Upper lobe of right lung (tissue), 1 donor: ENCODE measurements around the gene ZNF678. TPM values are rescaled to one million over a fixed set of nuclear protein-coding genes. Genes with fewer than 3 reads are reported as not detected.

ENCODE experiments used
- ATAC-seq: fragments of 200-7000 bp; cut with Tn5 transposase; one replicate; pipeline ENCODE4 v1.9.1; 2020; ENCODE audit warnings: mild to moderate bottlenecking, moderate library complexity
- DNase-seq: peaks from one replicate; pipeline ENCODE4 v3.0.0-alpha.2; 2020
- H3K27ac ChIP-seq: fragments of 200-600 bp; one replicate; pipeline ENCODE4 v1.8.0; 2022
- H3K27me3 ChIP-seq: fragments of 200-600 bp; one replicate; pipeline ENCODE4 v1.8.0; 2022; ENCODE audit warnings: mild to moderate bottlenecking
- H3K36me3 ChIP-seq: fragments of 200-600 bp; one replicate; pipeline ENCODE4 v1.8.0; 2022
- H3K4me1 ChIP-seq: fragments of 200-600 bp; one replicate; pipeline ENCODE4 v1.8.0; 2022
- H3K4me3 ChIP-seq: fragments of 200-600 bp; one replicate; pipeline ENCODE4 v1.8.0; 2022; ENCODE audit warnings: mild to moderate bottlenecking
- H3K9me3 ChIP-seq: fragments of 200-600 bp; one replicate; pipeline ENCODE4 v1.8.0; 2022
- intact Hi-C: fragments of 100-400 bp; cut with DNase I; formaldehyde crosslinking; loops from one replicate; pipeline ENCODE4 v1.11.0; 2022
- total RNA-seq: library from RNA; stranded (reverse); fragmentation: NEBNext Ultra II Directional; extraction: Animal tissue kit (Norgen Biotek cat#: 25700); gene quantifications from one replicate; pipeline ENCODE4 v1.2.1, GENCODE V29; 2021
- TF ChIP-seq, protein P1 (sequence below): fragments of 200-600 bp; IDR thresholded peaks from one replicate; pipeline ENCODE4 v1.8.0; 2022; ENCODE audit warnings: antibody characterized with exemption
- donor health status: DM: no; HTN: yes; CAD: no; lungs with severe emphysema.

ZNF678 gene
- total RNA-seq, 1 donor from 2014 or later = 8.6 TPM

DNA sequence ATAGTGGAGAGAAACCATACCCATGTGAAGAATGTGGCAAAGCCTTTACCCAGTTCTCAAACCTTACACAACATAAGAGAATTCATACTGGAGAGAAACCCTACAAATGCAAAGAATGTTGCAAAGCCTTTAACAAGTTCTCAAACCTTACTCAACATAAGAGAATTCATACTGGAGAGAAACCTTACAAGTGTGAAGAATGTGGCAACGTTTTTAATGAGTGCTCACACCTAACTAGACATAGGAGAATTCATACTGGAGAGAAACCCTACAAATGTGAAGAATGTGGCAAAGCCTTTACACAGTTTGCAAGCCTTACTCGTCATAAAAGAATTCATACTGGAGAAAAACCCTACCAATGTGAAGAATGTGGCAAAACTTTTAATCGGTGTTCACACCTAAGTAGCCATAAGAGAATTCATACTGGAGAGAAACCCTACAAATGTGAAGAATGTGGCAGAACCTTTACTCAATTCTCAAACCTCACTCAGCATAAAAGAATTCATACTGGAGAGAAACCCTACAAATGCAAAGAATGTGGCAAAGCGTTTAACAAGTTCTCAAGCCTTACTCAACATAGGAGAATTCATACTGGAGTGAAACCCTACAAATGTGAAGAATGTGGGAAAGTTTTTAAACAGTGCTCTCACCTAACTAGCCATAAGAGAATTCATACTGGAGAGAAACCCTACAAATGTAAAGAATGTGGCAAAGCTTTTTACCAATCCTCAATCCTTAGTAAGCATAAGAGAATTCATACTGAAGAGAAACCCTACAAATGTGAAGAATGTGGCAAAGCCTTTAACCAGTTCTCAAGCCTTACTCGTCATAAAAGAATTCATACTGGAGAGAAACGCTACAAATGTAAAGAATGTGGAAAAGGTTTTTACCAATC is 91.7 kb downstream of the ZNF678 start:
- H3K27me3 ChIP-seq = no peaks in the 10 kb centered on the region
- intact Hi-C loops = no loop called here
- H3K4me3 ChIP-seq = no peak overlapping the region
- DNase-seq (no peak), ATAC-seq (no peak)
- no peaks in the 10 kb centered on the region for H3K4me1 ChIP-seq
- H3K27ac ChIP-seq = no peak overlapping the region
- H3K9me3 ChIP-seq = peaks cover 89% of the 10 kb centered on the region
- TF ChIP-seq, protein P1, sequence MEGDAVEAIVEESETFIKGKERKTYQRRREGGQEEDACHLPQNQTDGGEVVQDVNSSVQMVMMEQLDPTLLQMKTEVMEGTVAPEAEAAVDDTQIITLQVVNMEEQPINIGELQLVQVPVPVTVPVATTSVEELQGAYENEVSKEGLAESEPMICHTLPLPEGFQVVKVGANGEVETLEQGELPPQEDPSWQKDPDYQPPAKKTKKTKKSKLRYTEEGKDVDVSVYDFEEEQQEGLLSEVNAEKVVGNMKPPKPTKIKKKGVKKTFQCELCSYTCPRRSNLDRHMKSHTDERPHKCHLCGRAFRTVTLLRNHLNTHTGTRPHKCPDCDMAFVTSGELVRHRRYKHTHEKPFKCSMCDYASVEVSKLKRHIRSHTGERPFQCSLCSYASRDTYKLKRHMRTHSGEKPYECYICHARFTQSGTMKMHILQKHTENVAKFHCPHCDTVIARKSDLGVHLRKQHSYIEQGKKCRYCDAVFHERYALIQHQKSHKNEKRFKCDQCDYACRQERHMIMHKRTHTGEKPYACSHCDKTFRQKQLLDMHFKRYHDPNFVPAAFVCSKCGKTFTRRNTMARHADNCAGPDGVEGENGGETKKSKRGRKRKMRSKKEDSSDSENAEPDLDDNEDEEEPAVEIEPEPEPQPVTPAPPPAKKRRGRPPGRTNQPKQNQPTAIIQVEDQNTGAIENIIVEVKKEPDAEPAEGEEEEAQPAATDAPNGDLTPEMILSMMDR = no peak
- H3K36me3 ChIP-seq = peaks cover 15% of the 10 kb centered on the region

DNA sequence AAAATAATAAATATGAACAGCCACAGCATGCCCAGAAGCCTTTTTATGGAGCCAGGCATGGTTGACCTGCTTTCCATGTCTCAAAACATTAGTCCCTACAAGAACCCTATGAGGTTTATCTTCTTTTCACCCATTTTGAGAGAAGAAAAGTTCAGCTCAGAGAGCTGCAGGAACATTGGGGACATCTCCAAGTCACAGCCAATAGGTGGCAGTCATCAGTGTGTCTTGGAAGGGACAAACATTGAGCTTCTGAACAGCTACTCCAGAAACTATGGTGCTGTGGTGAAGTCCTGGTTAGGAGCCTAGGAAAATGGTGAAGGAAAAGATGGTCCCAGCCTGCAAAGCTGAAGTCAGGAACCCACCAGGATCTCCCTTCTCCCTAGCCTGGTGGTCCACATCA is 98.1 kb downstream of the ZNF678 start:
- ATAC-seq (no peak), DNase-seq (no peak)
- no peak overlapping the region for H3K4me3 ChIP-seq
- no peak overlapping the region for H3K27ac ChIP-seq
- TF ChIP-seq, protein P1 = no peak
- H3K27me3 ChIP-seq = no peaks in the 10 kb centered on the region
- H3K36me3 ChIP-seq = no peaks in the 10 kb centered on the region
- intact Hi-C loops = no loop called here
- no peaks in the 10 kb centered on the region for H3K4me1 ChIP-seq
- H3K9me3 ChIP-seq = peaks cover 98% of the 10 kb centered on the region

DNA sequence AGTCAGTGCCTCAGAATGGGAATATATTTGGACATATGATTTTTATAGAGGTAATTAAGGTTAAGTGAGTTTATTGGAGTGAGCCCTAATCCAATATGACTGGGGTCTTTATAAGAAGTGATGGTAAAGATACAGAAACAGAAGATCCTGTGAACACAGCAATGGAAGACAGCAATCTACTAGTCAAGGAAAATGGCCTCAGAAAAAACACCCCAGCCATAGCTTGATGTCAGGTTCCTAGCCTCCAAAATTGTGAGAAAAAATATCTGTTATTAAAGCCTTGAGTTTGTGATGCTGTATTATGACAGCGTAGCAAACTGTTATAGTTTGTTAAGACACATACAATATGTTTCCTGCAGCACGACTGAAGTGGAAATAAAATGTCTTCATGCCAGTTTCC is 99.6 kb downstream of the ZNF678 start:
- H3K27me3 ChIP-seq = no peaks in the 10 kb centered on the region
- no peak overlapping the region for H3K4me3 ChIP-seq
- peaks cover 98% of the 10 kb centered on the region for H3K9me3 ChIP-seq
- TF ChIP-seq, protein P1 = no peak
- DNase-seq (no peak), ATAC-seq (no peak)
- H3K27ac ChIP-seq = no peak overlapping the region
- no peaks in the 10 kb centered on the region for H3K36me3 ChIP-seq
- H3K4me1 ChIP-seq = no peaks in the 10 kb centered on the region
- intact Hi-C loops = no loop called here

DNA sequence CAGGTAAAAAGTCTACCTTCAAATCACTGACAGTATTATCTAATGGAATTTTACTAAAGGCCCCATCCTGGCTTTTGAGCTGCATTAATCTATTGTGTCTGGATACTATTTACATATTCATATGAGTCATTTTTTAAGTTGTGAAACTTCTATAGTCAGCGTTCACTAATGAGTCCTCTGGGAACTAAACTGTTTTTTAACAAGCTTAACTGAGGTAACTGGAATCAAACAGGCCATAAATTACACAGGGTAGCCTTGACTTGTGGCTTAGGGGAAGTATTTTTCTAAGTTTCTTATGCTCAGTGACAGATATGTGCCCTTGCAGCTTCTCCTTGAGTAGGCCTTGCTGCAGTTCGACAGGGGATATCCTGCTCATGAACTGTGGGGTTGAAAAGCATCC is 102.9 kb downstream of the ZNF678 start:
- H3K9me3 ChIP-seq = peaks cover 95% of the 10 kb centered on the region
- DNase-seq = no peak
- H3K4me1 ChIP-seq = no peaks in the 10 kb centered on the region
- H3K27me3 ChIP-seq = no peaks in the 10 kb centered on the region
- H3K27ac ChIP-seq = no peak overlapping the region
- TF ChIP-seq, protein P1 = no peak
- no peak for ATAC-seq
- intact Hi-C loops = no loop called here
- H3K4me3 ChIP-seq = no peak overlapping the region
- H3K36me3 ChIP-seq = no peaks in the 10 kb centered on the region

DNA sequence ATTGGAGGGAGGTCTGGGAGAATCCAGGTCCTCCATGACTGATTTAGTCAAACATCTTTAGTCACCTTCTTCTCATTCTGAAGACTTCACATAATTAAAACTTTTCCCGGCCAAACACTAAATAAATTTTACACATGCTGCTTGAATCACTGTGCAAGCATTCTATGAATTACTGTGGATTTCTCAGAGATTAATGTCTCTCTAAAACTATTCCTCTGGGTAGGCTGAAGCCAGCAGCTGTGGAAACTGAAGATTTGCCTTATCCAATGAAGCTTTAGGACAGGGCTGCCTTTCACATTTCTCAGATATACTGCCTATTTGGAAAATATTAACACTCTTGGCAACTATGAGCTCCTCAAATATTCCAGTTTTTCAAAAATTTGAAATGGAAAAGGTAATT is 110.1 kb downstream of the ZNF678 start:
- Histone ChIP-seq H3K4me3 (no peak overlapping the region), H3K27me3 (no peaks in the 10 kb centered on the region), H3K36me3 (no peaks in the 10 kb centered on the region), H3K27ac (no peak overlapping the region), H3K4me1 (no peaks in the 10 kb centered on the region), H3K9me3 (peaks cover 72% of the 10 kb centered on the region)
- intact Hi-C loops = no loop called here
- no peak for ATAC-seq
- no peak for DNase-seq
- TF ChIP-seq, protein P1 = no peak
